Activated CD8-positive, alpha-beta memory T cell treated with anti-CD3 and anti-CD28 coated beads for 48 hours (primary cell): ENCODE measurements around the gene PAK2.
"Not testable (repeated sequence)": the region's sequence is repeated elsewhere in the genome, so short reads cannot be mapped to it uniquely, and the experiment has no call there.

Experiments used
- DNase-seq, 3 experiments: peaks; one replicate each; pipeline ENCODE4 v3.0.0-alpha.2; 2020; ENCODE audit warnings: low read depth in 2 of 3, low spot score in 2 of 3

The PAK2 gene

DNA sequence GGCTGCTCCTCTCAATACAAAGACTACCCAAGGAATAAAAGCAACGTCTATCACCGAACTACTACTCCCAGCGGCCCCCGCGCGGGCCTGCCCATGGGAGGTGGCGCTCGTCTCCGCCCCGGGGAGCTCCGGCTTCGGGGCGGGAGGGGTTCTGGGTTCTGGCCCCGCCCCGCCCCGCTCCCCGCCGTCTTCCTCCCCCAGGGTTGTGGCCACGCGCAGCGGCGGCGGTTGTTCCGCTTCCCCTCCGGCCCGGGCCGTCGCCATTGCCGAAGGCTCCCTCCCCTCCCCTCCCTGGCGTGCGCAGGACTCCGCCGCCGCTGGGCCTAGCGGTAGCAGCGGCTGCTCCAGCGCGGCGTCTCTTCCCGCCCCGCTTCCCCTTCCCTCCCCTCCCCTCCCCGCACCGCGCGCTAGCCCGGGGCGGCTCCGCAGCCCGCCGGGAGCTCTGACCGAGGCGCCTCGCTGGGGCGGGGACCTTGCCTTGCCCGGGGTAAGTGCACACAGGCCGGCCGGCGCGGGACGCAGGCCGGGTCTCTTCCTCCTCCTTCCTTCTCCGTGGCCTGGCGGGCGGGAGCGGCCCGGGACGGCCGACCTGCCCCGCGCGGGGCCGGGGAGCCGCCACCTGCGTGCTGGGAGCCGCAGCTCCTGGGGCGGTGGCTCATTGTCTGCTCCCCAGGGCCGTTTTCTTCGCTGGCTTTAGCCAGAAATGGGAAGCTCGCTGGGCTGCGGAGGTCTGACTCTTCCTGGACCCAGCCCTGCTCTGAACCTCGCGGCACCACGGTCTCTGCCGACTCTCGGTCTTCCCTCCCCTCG lies at the start of gene PAK2:
Gene PAK2, plus strand, starts transcription at position 187 of the 810 bp plus-strand sequence. CDS start 42,790 bp downstream, outside the sequence.
- DNase-seq = peak; percentile 74 to 86 (median 77)

- no peak for DNase-seq
These were observed 49.6 kb upstream of the PAK2 start for GRCh38 chr3:196689941-196690660.

- DNase-seq = no peak
These were observed 48.3 kb upstream of the PAK2 start for GRCh38 chr3:196691386-196691785.

DNA sequence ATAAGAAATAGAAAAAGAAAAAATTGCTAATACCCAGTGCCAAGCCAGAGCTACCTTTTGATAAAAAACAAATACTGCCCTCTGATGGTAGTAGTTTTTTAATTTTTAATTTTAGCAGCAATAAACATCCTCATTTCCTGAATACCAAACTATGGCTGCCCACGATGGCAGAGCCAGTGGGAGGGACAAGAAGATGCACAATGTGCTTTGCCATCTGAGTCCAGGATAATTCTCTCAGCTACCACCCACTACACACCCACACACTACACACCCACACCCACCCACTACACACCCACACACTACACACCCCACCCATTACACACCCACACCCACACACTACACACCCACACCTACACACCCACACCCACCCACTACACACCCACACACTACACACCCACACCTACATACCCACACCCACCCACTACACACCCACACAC lies 45.4 kb upstream of the PAK2 start:
- no peak for DNase-seq

DNA sequence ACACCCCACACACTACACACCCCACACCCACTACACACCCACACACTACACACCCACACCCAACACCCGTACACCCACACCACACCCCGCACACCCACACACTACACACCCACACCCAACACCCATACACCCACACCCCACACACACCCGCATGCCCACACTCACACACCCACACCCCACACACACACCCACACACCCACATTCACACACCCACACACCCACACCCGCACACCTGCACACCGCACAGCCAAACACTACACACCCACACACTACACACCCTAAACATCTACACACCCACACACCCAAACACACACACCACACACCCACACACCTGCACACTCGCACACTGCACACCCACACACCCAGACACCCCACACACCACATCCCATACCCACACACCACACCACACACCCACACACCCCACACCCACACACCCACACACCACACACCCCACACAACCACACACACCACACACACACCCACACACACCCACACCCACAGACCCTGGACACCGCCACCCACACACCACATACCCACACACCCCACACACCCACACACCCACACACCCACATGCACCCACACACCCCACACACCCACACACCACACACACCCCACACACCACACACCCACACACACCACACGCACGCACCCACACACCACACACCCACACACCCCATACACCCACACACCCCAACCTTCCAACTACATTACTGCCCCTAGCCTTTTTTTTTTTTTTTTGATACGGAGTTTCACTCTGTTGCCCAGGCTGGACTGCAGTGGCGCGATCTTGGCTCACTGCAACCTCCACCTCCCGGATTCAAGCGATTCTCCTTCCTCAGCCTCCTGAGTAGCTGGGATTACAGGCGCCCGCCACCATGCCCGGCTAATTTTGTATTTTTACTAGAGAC lies 44.5 kb upstream of the PAK2 start:
- peak in 1 of 3 experiments; percentile 26 for DNase-seq

DNA sequence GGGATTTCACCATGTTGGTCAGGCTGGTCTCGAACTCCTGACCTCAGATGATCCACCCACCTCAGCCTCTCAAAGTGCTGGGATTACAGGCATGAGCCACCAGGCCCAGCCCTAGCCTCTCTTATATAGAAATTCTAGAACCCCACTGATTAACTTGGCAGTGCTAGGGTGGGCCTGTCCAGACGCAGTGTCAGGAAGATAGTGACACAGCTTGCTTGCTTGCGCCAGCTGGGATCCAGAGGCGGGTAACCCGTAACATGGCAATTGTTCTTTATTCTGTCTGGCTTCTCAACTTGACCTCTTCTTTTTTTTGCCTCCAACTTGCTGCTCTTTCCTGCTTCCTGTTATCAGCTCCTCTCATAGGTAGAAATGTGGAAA lies 43.8 kb upstream of the PAK2 start:
- DNase-seq = no peak

DNA sequence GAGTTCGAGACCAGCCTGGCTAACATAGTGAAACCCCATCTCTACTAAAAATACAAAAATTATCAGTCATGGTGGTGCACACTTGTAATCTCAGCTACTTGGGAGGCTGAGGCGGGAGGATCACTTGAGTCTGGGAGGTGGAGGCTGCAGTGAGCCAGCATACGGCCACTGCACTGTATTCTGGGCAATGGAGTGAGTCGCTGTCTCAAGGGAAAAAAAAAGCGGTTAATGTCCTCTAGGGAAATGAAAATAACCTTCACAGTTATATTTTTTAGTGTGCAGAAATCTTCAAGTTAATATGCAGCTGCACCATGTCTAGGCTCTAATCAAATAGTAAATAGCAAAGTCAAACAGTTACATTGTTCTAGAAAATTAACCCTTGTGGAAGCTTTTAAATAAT lies 42.4 kb upstream of the PAK2 start:
- no peak for DNase-seq

DNA sequence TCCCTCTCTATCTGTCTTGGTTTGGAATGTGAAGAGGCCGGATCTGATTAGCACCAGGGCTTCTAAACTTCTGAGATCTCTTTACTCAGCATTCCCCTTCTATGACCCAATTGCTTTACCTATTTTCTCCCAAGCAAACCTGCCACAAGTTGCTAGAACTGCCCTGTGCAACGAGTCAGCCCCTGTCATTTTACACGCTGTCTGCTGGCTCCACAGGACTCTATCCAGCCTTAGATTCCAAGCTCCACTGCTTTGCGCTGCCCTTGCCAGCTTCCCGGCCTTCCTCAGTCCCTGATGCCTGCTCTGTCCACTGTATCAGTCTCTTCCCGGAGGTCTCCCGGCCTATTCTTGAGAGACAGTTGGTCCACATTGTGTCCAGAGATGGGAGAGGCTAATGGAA lies 39.9 kb upstream of the PAK2 start:
- DNase-seq = no peak

GRCh38 chr3:196700801-196701200 lies 38.9 kb upstream of the PAK2 start:
- DNase-seq = no peak

- DNase-seq = no peak
These were observed 33.3 kb upstream of the PAK2 start for GRCh38 chr3:196706327-196706726.

GRCh38 chr3:196706731-196707130 lies 32.9 kb upstream of the PAK2 start:
- no peak for DNase-seq

DNA sequence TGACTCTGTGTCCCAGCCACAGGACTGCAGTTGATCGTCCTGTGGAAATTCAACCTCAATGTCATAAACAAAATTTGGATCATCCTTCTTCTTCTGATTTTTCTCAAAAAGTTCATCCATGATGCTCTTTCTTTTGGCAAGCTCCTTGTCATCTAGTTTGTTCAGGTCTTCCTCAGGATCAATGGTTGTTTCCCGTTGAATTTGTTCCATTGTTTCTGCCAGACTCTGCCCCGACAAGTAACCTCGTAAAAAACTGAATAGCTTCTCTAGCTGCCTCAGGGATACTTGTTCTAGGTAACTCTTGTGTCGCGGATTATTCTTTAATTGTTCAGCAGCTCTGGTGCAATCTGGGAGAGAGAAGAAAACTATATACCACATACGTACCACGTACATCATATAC lies 32.1 kb upstream of the PAK2 start:
- no peak for DNase-seq

- no peak for DNase-seq
These were observed 31.2 kb upstream of the PAK2 start for GRCh38 chr3:196708467-196708866.

GRCh38 chr3:196711838-196712513 lies 27.7 kb upstream of the PAK2 start, which contains the start of the genes CEP19 and PIGX:
Gene CEP19 (minus strand): TSS chr3:196712250. CDS start chr3:196708657, 3,593 bp downstream.
Gene PIGX (plus strand): TSS chr3:196712377.
- peak; percentile 74 to 89 (median 87) for DNase-seq

- DNase-seq = peak in 1 of 3 experiments; percentile 36
These were observed 26.9 kb upstream of the PAK2 start for GRCh38 chr3:196712514-196713413.

DNA sequence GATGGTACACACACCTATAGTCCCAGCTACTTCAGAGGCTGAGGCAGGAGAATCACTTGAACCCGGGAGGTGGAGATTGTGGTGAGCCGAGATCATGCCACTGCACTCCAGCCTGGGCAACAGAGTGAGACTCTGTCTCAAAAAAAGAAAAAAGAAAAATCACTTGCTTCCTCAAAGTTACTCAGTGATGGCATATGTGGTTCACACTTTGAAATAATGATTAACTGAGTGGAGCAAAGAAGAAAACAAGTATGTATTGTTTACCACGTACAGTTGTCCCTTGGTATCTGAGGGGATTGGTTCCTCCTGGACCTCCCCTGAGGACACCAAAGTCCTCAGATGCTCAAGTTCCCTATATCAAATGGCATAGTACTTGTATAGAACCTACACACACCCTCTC lies 22.5 kb upstream of the PAK2 start:
- DNase-seq = not testable (repeated sequence)

GRCh38 chr3:196721097-196721496 lies 18.6 kb upstream of the PAK2 start:
- no peak for DNase-seq

DNA sequence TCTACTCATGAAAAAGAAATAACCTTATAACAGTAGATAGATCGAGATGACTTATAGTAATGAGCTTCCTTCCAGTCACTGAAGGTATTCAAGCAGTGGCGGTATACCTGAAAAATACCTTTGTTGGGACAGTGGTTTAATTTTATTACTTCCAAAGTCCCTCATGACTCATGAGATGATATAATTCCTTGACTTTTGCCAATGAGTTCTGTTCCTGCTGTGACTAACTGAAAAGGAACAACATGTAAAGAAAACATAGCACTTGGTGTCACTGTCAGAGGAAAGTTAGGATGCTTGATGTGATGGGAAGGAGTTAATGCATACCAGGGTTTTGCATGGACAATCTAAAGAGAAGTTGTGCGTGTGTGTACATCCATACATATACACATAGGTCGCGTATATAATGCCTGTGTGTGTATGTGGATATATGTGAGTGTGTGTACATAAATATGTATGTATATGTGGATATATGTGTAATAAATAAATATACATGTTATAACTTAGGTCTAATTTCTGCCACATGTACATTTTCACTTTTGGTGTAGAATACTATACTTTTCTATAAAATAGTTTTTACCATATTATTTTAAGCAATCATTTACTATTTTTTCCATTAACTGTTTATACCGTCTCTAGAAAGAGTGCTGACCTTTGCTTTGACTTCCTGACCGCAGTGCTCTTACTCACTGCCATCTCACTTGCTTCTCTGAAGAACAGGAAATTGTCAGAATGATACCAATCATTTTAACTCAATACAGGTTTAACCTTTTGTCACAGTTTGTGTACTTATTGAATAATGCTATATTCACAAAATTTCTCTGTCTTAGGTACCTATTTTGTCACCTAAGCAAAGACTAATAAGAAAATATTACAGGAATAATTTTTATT lies 12.6 kb upstream of the PAK2 start:
- DNase-seq = no peak

- DNase-seq = no peak
These were observed 3.9 kb upstream of the PAK2 start for GRCh38 chr3:196735751-196736150.
